TTC549 (cell line): Measurements from ENCODE around the gene BCKDHA.
"Not testable (repeated sequence)": the region's sequence is repeated elsewhere in the genome, so short reads cannot be mapped to it uniquely, and the experiment has no call there.

Experiments
- FAIRE-seq: peaks from 2 replicates; lab custom pipeline; 2012; peaks lifted over from hg19 to GRCh38; lab: Jason Lieb, UNC

The BCKDHA gene

DNA sequence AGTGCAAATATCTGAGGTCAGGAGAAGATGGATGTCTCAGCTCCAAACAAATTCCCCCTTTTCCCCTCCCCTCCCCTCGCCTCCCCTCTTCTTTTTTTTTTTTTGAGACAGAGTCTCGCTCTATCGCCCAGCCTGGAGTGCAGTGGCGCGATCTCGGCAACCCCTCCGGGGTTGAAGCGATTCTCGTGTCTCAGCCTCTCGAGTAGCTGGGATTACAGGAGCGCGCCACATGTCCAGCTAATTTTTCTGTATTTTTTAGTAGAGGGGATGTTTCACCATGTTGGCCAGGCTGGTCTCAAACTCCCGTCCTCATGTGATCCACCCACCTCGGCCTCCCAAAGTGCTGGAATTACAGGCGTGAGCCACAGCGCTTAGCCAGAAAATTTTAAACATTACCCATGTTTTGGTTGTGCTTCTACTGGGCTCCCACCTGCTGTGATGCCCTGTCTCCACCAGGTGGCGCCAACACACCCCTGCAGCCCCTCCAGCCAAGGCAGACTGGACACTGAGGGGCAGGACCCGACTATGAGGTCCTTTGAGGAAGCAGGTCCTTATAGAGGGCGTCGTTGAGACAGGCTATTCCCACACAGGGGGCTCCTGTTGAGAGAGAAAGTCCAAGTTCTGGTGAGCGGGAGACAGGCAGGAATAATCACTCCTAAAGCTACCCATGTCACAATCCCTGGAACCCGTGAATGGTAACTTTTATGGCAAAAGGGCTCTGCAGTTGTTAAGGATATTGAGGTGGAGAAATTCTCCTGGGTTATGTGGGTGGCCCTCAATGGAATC is 51.7 kb downstream of the BCKDHA start:
- peak; percentile 62 for FAIRE-seq

DNA sequence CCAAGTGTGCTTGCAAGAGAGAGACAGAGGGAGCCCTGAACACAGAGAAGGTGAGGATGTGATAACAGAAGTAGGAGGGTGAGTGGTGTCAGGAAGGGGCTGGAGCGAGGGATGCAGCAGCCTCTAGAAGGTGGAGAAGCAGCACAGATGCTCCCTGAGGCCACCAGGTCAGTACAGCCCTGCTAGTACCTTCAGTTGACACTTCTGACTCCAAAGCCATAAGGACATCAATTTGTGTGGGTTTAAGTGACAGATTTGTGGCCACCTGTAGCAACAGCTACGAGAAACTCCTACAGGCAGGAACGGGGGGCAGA is 52.2 kb downstream of the BCKDHA start:
- no peak for FAIRE-seq

DNA sequence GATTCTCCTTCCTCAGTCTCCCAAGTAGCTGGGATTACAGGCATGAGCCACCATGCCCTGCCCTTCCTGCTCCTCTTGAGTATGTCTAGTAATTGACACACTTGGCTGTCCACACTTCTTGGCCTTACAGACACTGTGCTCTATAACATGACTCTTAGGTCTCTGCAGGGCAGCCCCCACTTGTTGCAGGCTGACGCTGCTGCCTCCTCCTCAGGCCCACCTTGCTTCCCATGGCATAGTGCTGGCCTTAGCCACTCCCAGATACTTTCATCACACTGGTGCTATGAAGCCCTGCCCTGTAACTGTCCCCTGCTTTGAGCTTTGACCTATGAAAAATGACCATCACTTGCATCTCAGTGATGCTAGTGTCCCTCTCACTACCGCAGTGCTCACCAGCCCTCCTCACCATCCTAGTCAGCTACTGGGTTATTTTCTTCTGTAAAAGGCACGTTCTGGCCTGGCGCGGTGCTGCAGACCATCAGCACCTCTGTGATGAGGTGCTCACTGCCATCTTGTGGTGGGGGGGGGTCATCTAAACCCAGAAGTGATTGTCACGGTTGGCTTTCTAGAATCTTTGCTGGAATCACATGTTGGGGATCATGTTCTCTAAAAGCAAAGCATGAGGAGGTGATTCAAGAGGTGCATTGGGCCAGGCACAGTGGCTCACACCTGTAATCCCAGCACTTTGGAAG is 55.1 kb downstream of the BCKDHA start:
- FAIRE-seq = no peak

DNA sequence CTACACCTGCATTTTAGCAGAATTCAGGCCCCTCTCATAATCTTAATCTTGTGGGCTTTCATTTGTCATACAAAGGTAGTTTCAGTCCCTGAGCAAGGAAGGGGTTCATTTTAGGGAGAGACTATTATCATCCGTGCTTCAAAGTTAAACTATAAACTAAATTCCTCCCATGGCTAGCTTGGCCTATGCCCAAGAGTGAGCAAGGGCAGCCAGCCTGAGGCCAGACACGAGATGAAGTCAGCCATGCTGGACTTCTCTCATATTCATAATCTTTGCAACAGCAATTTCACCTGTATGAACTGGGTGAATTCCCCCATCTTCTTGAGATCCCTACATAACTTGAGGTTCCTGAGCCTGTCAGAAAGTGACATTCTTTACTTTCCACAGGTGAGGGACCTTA is 58.3 kb downstream of the BCKDHA start:
- no peak for FAIRE-seq

DNA sequence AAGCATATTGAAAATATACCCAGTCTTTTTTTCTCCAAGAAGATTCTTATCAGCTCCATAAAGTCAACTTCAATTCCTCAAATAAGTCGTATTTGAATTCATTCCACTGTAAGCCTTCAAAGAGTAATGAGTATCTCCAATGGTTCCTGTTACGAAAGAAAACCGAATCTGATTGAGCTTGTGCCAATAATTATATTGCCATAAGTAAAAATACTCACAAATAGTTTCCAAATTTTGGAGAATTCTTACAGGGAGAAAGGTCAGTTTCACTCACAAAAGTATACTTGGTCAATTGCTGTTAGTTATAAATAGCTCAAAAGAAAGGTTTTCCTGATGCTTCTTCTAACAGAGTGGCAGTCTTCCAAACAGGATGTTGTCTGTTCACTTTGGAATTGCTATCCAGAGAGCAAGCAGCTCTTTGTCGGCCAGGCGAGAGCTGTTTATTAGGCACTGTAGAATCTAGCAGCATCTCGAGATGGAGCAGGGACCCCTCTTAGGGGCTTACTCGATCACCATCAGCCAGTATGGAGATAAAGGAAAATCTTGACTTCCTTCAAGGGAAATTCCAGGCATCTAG is 58.8 kb downstream of the BCKDHA start:
- no peak for FAIRE-seq

DNA sequence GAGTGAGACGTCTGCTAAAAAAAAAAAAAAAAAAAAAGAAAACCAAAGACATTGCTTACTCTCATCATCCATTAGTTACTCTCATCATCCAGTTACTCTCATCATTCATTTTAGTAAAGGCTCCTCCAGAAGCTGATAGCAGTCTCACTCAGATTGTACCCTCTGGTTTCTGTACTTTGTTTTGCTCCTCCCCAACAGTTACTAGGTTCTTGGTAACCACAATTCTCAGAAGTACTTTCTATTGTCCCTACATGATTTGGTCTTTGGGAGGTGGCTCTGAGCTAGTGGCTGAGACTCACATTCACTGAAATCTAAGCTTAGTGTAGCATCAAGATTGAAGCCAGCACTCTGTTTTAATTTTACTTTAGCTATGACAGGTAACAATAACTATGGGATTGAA is 59.6 kb downstream of the BCKDHA start:
- no peak for FAIRE-seq

DNA sequence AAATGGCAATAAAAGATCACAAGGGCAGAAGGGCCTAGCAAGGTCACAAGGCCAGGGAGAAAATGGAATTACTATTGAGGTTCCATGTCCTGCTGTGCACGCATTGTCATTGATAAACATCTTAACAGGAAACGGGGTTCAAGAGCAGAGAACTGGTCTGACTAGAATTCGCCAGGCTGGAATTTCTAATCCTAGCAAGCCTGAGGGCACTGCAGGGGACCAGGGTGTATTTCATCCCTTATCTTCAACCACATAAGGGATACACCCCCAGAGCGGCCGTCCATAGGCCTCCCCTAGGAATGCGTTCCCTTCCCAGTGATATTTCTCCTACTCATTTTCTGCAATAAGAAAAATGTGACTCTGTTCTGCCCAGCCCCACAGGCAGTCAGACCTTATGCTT is 64.9 kb downstream of the BCKDHA start:
- FAIRE-seq = no peak

DNA sequence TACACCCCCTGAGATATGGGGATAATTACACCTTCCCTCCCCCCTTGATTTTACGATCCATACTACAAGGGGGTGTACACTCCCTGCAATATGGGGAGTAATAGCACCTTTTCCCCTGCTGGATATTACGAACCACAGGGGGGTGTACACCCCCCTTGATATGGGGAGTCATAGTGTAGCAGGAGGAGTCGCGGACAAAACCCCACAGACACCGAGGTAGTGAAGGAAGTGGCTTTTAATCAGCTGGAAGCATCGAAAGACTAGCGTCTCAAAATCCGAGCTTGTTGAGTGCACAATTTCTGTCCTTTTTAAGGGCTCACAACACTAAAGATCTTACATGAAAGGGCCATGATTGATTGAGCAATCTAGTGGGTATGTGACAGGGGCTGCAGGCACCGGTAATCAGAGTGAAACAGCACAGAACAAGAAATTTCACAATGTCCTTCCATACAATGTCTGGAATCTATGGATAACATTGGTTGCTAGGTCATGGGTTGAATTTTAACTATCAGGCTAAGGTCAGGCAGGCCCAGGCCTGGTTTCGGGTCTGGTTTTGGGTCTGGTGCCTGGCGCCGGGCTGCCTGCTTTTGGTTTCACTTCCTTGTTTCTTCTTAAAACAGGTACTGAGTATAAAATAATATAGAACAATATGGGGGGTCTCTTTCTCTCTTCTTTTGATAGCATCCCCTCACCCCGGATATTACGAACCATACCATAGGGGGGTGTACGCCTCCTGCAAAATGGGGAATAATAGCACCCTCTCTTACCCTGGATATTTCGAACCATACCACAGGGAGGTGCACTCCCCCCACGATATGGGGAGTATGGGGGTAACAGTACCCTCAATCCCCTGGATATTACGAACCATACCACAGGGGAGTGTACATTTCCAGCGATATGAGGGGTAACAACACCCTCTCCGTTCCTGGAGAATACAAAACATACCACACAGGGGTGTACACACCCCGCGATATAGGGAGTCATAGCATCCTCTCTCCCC is 65.9 kb downstream of the BCKDHA start:
- not testable (repeated sequence) for FAIRE-seq
